BLaER1 treated with 17β-estradiol and CSF1 and Interleukin-3, amounts not matched to agents 10 nM and 100 nM (cell line): ENCODE results near the gene MKI67.

ENCODE experiments used
- H3K27ac ChIP-seq, 11 experiments: shearing (Covaris generic); formaldehyde crosslinking; 2 replicates each; pipeline ENCODE4 v1.8.1; 2022
- H3K27me3 ChIP-seq, 11 experiments: shearing (Covaris generic); formaldehyde crosslinking; 2 replicates each; pipeline ENCODE4 v1.8.1; 2022
- H3K36me3 ChIP-seq, 11 experiments: shearing (Covaris generic); formaldehyde crosslinking; 2 replicates each; pipeline ENCODE4 v1.8.1; 2022
- H3K4me1 ChIP-seq, 10 experiments: shearing (Covaris generic); formaldehyde crosslinking; 2 replicates each; pipeline ENCODE4 v1.8.1; 2022
- H3K4me2 ChIP-seq, 11 experiments: shearing (Covaris generic); formaldehyde crosslinking; 2 replicates each; pipeline ENCODE4 v1.8.1; 2022
- H3K4me3 ChIP-seq, 10 experiments: shearing (Covaris generic); formaldehyde crosslinking; 2 replicates each; pipeline ENCODE4 v1.8.1; 2022
- H3K9ac ChIP-seq, 11 experiments: shearing (Covaris generic); formaldehyde crosslinking; 2 replicates each; pipeline ENCODE4 v1.8.1; 2022
- H3K9me3 ChIP-seq, 11 experiments: shearing (Covaris generic); formaldehyde crosslinking; replicated peaks in 1 of 11; 2 replicates each; pipeline ENCODE4 v1.8.1; 2022
- H4K20me1 ChIP-seq, 11 experiments: shearing (Covaris generic); formaldehyde crosslinking; 2 replicates each; pipeline ENCODE4 v1.8.1; 2022
- Cebpa-rat ChIP-seq, 11 experiments: shearing (Covaris generic); IDR thresholded peaks; 2 replicates each; pipeline ENCODE4 v1.8.1; 2022

The MKI67 gene

GRCh38 chr10:128052696-128053095 lies 73.5 kb downstream of the MKI67 start:
- H3K27ac ChIP-seq: peak overlapping the region; percentile 71 to 99 (median 91)
- peaks cover 47 to 93% (median 75%) of the 10 kb centered on the region in 11 experiments for H4K20me1 ChIP-seq
- no peaks in the 10 kb centered on the region for H3K9me3 ChIP-seq
- H3K4me2 ChIP-seq: peak overlapping the region; percentile 89 to 100 (median 98); a peak in 21 of 22 replicates
- no peak for TF ChIP-seq Cebpa-rat (IDR thresholded peaks at IDR 0.05)
- peak overlapping the region in 10 of 11 experiments; percentile 70 to 95 (median 84); a peak in 17 of 22 replicates for H3K9ac ChIP-seq
- H3K4me1 ChIP-seq: peaks cover 68 to 83% (median 74%) of the 10 kb centered on the region in 10 experiments
- no peaks in the 10 kb centered on the region for H3K27me3 ChIP-seq
- peak overlapping the region in 7 of 10 experiments; percentile 77 to 89 (median 86); a peak in 12 of 20 replicates for H3K4me3 ChIP-seq
- peaks cover 84 to 100% (median 93%) of the 10 kb centered on the region in 11 experiments for H3K36me3 ChIP-seq

GRCh38 chr10:128051548-128051947 lies 74.7 kb downstream of the MKI67 start:
- peaks cover 61 to 79% (median 69%) of the 10 kb centered on the region in 10 experiments for H3K4me1 ChIP-seq
- no peak for TF ChIP-seq Cebpa-rat (IDR thresholded peaks at IDR 0.05)
- H3K4me3 ChIP-seq: peak overlapping the region in 9 of 10 experiments; percentile 77 to 91 (median 86); a peak in 18 of 20 replicates
- H3K27me3 ChIP-seq: no peaks in the 10 kb centered on the region
- peak overlapping the region; percentile 89 to 100 (median 98) for H3K4me2 ChIP-seq
- H3K9me3 ChIP-seq: no peaks in the 10 kb centered on the region
- peaks cover 37 to 82% (median 67%) of the 10 kb centered on the region in 11 experiments for H4K20me1 ChIP-seq
- H3K36me3 ChIP-seq: peaks cover 72 to 89% (median 82%) of the 10 kb centered on the region in 11 experiments
- peak overlapping the region; percentile 71 to 99 (median 91) for H3K27ac ChIP-seq
- H3K9ac ChIP-seq: peak overlapping the region; percentile 58 to 95 (median 79)

GRCh38 chr10:128050936-128051335 lies 75.3 kb downstream of the MKI67 start:
- peak overlapping the region; percentile 71 to 99 (median 91) for H3K27ac ChIP-seq
- H4K20me1 ChIP-seq: peaks cover 31 to 76% (median 61%) of the 10 kb centered on the region in 11 experiments
- H3K4me2 ChIP-seq: peak overlapping the region; percentile 89 to 100 (median 98)
- no peaks in the 10 kb centered on the region for H3K27me3 ChIP-seq
- peak in 10 of 11 experiments; percentile 18 to 90 (median 76); a peak in 13 of 22 replicates for TF ChIP-seq Cebpa-rat (IDR thresholded peaks at IDR 0.05)
- peak overlapping the region; percentile 77 to 91 (median 86) for H3K4me3 ChIP-seq
- H3K36me3 ChIP-seq: peaks cover 66 to 82% (median 76%) of the 10 kb centered on the region in 11 experiments
- peak overlapping the region; percentile 58 to 95 (median 79) for H3K9ac ChIP-seq
- H3K4me1 ChIP-seq: peaks cover 61 to 79% (median 69%) of the 10 kb centered on the region in 10 experiments
- H3K9me3 ChIP-seq: no peaks in the 10 kb centered on the region

GRCh38 chr10:128050121-128050516 lies 76.1 kb downstream of the MKI67 start:
- Histone ChIP-seq H3K4me3 (peak overlapping the region; percentile 77 to 91 (median 86)), H3K9ac (peak overlapping the region; percentile 89 to 95 (median 93)), H3K27me3 (no peaks in the 10 kb centered on the region), H3K9me3 (no peaks in the 10 kb centered on the region), H4K20me1 (peaks cover 22 to 68% (median 53%) of the 10 kb centered on the region in 11 experiments), H3K27ac (peak overlapping the region; percentile 87 to 99 (median 93); a peak in 21 of 22 replicates), H3K36me3 (peaks cover 58 to 74% (median 68%) of the 10 kb centered on the region in 11 experiments), H3K4me1 (peaks cover 61 to 79% (median 69%) of the 10 kb centered on the region in 10 experiments), H3K4me2 (peak overlapping the region; percentile 89 to 100 (median 98))
- TF ChIP-seq Cebpa-rat (IDR thresholded peaks at IDR 0.05): no peak

GRCh38 chr10:128049226-128050120 lies 76.8 kb downstream of the MKI67 start:
- peaks cover 16 to 62% (median 46%) of the 10 kb centered on the region in 11 experiments for H4K20me1 ChIP-seq
- peaks cover 61 to 79% (median 69%) of the 10 kb centered on the region in 10 experiments for H3K4me1 ChIP-seq
- no peak for TF ChIP-seq Cebpa-rat (IDR thresholded peaks at IDR 0.05)
- H3K9ac ChIP-seq: peak overlapping the region; percentile 89 to 95 (median 93)
- H3K27me3 ChIP-seq: no peaks in the 10 kb centered on the region
- peaks cover 52 to 68% (median 61%) of the 10 kb centered on the region in 11 experiments for H3K36me3 ChIP-seq
- H3K9me3 ChIP-seq: no peaks in the 10 kb centered on the region
- H3K4me3 ChIP-seq: peak overlapping the region; percentile 77 to 91 (median 86)
- peak overlapping the region; percentile 87 to 99 (median 93) for H3K27ac ChIP-seq
- H3K4me2 ChIP-seq: peak overlapping the region; percentile 89 to 100 (median 98)

- Histone ChIP-seq H3K27ac (peak overlapping the region; percentile 87 to 99 (median 93)), H3K36me3 (peaks cover 45 to 61% (median 55%) of the 10 kb centered on the region in 11 experiments), H3K4me2 (peak overlapping the region; percentile 89 to 100 (median 98)), H4K20me1 (peaks cover 11 to 55% (median 40%) of the 10 kb centered on the region in 11 experiments; a peak in 21 of 22 replicates), H3K27me3 (no peaks in the 10 kb centered on the region), H3K4me3 (peak overlapping the region; percentile 77 to 91 (median 86)), H3K4me1 (peaks cover 61 to 79% (median 69%) of the 10 kb centered on the region in 10 experiments), H3K9ac (peak overlapping the region; percentile 89 to 95 (median 93)), H3K9me3 (no peaks in the 10 kb centered on the region)
- TF ChIP-seq Cebpa-rat (IDR thresholded peaks at IDR 0.05): no peak
Measured at GRCh38 chr10:128048819-128049210, 77.4 kb downstream of the MKI67 start.

GRCh38 chr10:128047991-128048818 lies 78.0 kb downstream of the MKI67 start:
- peak in 8 of 11 experiments; percentile 25 to 63 (median 52); a peak in 5 of 22 replicates for TF ChIP-seq Cebpa-rat (IDR thresholded peaks at IDR 0.05)
- Histone ChIP-seq H3K36me3 (peaks cover 39 to 55% (median 48%) of the 10 kb centered on the region in 11 experiments), H3K9ac (peak overlapping the region; percentile 89 to 95 (median 93)), H3K27ac (peak overlapping the region; percentile 87 to 99 (median 93)), H3K4me3 (peak overlapping the region; percentile 77 to 91 (median 86)), H3K4me2 (peak overlapping the region; percentile 89 to 100 (median 98)), H3K4me1 (peaks cover 61 to 80% (median 70%) of the 10 kb centered on the region in 10 experiments), H3K9me3 (no peaks in the 10 kb centered on the region), H3K27me3 (no peaks in the 10 kb centered on the region), H4K20me1 (peaks cover 7 to 49% (median 35%) of the 10 kb centered on the region in 11 experiments; a peak in 20 of 22 replicates)

- peaks cover 30 to 47% (median 40%) of the 10 kb centered on the region in 11 experiments for H3K36me3 ChIP-seq
- H3K27me3 ChIP-seq: no peaks in the 10 kb centered on the region
- no peaks in the 10 kb centered on the region for H3K9me3 ChIP-seq
- H3K27ac ChIP-seq: peak overlapping the region; percentile 87 to 99 (median 93)
- peaks cover 58 to 80% (median 70%) of the 10 kb centered on the region in 10 experiments for H3K4me1 ChIP-seq
- peaks cover under 1 to 40% (median 26%) of the 10 kb centered on the region in 11 experiments; a peak in 17 of 22 replicates for H4K20me1 ChIP-seq
- peak overlapping the region; percentile 89 to 95 (median 93) for H3K9ac ChIP-seq
- peak overlapping the region; percentile 89 to 100 (median 98) for H3K4me2 ChIP-seq
- H3K4me3 ChIP-seq: peak overlapping the region; percentile 77 to 91 (median 86)
- no peak for TF ChIP-seq Cebpa-rat (IDR thresholded peaks at IDR 0.05)
Measured at GRCh38 chr10:128047351-128047750, 78.9 kb downstream of the MKI67 start.
